ENCODE measurements around the gene DMBT1.

The DMBT1 gene

GRCh38 chr10:122519144-122519543, 41.4 kb upstream of the DMBT1 start:
- Histone ChIP-seq H3K9ac (ENCODE audit: low read depth, low read length) (no peak overlapping the region), H3K4me1 (ENCODE audit: insufficient read depth, low read length) (peaks cover 21% of the 10 kb centered on the region), H3K9me3 (ENCODE audit: insufficient read depth, low read length, severe bottlenecking) (no peaks in the 10 kb centered on the region), H3K27ac (ENCODE audit: low read length) (no peak overlapping the region), H3K4me2 (ENCODE audit: insufficient read depth, low read length) (no peak overlapping the region), H3K36me3 (ENCODE audit: insufficient read depth, low read length) (no peaks in the 10 kb centered on the region), H3K27me3 (ENCODE audit: insufficient read depth, low read length, poor library complexity) (no peaks in the 10 kb centered on the region), H2AFZ (ENCODE audit: low read depth, low read length) (no peak overlapping the region), H4K20me1 (ENCODE audit: insufficient read depth, low read length) (no peaks in the 10 kb centered on the region), H3K4me3 (ENCODE audit: low read depth in 1 of 2, low read length in 2 of 2) (no peak overlapping the region), H3K79me2 (ENCODE audit: insufficient read depth, low read length) (no peaks in the 10 kb centered on the region)
- DNase-seq (no peak), ATAC-seq (ENCODE audit: insufficient read depth, low read depth) (no peak)
- TF ChIP-seq EZH2 (IDR thresholded peaks at IDR 0.05; ENCODE audit: borderline replicate concordance, low read depth, low read length, severe bottlenecking), result no peak
- TF ChIP-seq, protein P1, sequence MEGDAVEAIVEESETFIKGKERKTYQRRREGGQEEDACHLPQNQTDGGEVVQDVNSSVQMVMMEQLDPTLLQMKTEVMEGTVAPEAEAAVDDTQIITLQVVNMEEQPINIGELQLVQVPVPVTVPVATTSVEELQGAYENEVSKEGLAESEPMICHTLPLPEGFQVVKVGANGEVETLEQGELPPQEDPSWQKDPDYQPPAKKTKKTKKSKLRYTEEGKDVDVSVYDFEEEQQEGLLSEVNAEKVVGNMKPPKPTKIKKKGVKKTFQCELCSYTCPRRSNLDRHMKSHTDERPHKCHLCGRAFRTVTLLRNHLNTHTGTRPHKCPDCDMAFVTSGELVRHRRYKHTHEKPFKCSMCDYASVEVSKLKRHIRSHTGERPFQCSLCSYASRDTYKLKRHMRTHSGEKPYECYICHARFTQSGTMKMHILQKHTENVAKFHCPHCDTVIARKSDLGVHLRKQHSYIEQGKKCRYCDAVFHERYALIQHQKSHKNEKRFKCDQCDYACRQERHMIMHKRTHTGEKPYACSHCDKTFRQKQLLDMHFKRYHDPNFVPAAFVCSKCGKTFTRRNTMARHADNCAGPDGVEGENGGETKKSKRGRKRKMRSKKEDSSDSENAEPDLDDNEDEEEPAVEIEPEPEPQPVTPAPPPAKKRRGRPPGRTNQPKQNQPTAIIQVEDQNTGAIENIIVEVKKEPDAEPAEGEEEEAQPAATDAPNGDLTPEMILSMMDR (IDR thresholded peaks at IDR 0.05; ENCODE audit: borderline replicate concordance, extremely low read depth, low read length, poor library complexity, severe bottlenecking), result no peak

DNA sequence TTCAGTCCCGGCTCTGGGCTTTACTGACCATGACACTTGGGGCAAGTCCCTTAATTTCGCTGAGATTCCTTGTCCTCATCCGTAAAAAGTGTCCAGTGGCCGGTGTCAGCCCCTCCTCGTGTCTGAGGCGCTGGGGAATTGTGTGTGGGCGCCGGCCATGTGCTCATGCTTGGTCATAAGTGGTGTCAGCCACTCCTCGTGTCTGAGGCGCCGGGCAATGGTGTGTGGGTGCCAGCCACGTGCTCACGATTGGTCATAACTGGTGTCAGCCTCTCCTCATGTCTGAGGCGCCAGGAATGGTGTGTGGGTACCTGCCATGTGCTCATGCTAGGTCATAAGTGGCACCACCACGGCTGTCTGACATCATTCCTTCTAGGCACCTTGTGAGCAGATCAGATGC, 40.7 kb upstream of the DMBT1 start:
- no peak overlapping the region for H3K27ac ChIP-seq (ENCODE audit: low read length)
- TF ChIP-seq EZH2 (IDR thresholded peaks at IDR 0.05; ENCODE audit: borderline replicate concordance, low read depth, low read length, severe bottlenecking), result no peak
- TF ChIP-seq, protein P1 (IDR thresholded peaks at IDR 0.05; ENCODE audit: borderline replicate concordance, extremely low read depth, low read length, poor library complexity, severe bottlenecking), result no peak
- no peak overlapping the region for H3K4me3 ChIP-seq (ENCODE audit: low read depth in 1 of 2, low read length in 2 of 2)
- ATAC-seq (ENCODE audit: insufficient read depth, low read depth), result no peak
- no peak for DNase-seq
- no peak overlapping the region for H3K4me2 ChIP-seq (ENCODE audit: insufficient read depth, low read length)
- H3K9ac ChIP-seq (ENCODE audit: low read depth, low read length), result no peak overlapping the region
- no peaks in the 10 kb centered on the region for H3K79me2 ChIP-seq (ENCODE audit: insufficient read depth, low read length)
- H3K4me1 ChIP-seq (ENCODE audit: insufficient read depth, low read length), result peaks cover 20% of the 10 kb centered on the region
- H4K20me1 ChIP-seq (ENCODE audit: insufficient read depth, low read length), result no peaks in the 10 kb centered on the region
- H3K9me3 ChIP-seq (ENCODE audit: insufficient read depth, low read length, severe bottlenecking), result no peaks in the 10 kb centered on the region
- no peaks in the 10 kb centered on the region for H3K27me3 ChIP-seq (ENCODE audit: insufficient read depth, low read length, poor library complexity)
- no peak overlapping the region for H2AFZ ChIP-seq (ENCODE audit: low read depth, low read length)
- H3K36me3 ChIP-seq (ENCODE audit: insufficient read depth, low read length), result no peaks in the 10 kb centered on the region

- Histone ChIP-seq H3K4me2 (ENCODE audit: insufficient read depth, low read length) (no peak overlapping the region), H3K9ac (ENCODE audit: low read depth, low read length) (no peak overlapping the region)
- no peak for DNase-seq
Measured at GRCh38 chr10:122521011-122521410, 39.5 kb upstream of the DMBT1 start.

More at GRCh38 chr10:122521011-122521410, 39.5 kb upstream of the DMBT1 start:
- no peak for ATAC-seq (ENCODE audit: insufficient read depth, low read depth)
- Histone ChIP-seq H2AFZ (ENCODE audit: low read depth, low read length) (no peak overlapping the region), H3K36me3 (ENCODE audit: insufficient read depth, low read length) (no peaks in the 10 kb centered on the region), H3K79me2 (ENCODE audit: insufficient read depth, low read length) (no peaks in the 10 kb centered on the region), H3K4me3 (ENCODE audit: low read depth in 1 of 2, low read length in 2 of 2) (no peak overlapping the region), H3K9me3 (ENCODE audit: insufficient read depth, low read length, severe bottlenecking) (no peaks in the 10 kb centered on the region), H3K27me3 (ENCODE audit: insufficient read depth, low read length, poor library complexity) (no peaks in the 10 kb centered on the region), H3K4me1 (ENCODE audit: insufficient read depth, low read length) (peaks cover 9% of the 10 kb centered on the region), H4K20me1 (ENCODE audit: insufficient read depth, low read length) (no peaks in the 10 kb centered on the region), H3K27ac (ENCODE audit: low read length) (no peak overlapping the region)
- no peak for TF ChIP-seq EZH2 (IDR thresholded peaks at IDR 0.05; ENCODE audit: borderline replicate concordance, low read depth, low read length, severe bottlenecking)
- TF ChIP-seq, protein P1 (IDR thresholded peaks at IDR 0.05; ENCODE audit: borderline replicate concordance, extremely low read depth, low read length, poor library complexity, severe bottlenecking), result no peak

Measured in DND-41 (cell line).